Gastroesophageal sphincter (tissue), 4 donors: ENCODE data around the gene AP1S1. TPM values are rescaled to one million over a fixed set of nuclear protein-coding genes. Genes with fewer than 3 reads are reported as not detected.
"Not testable (repeated sequence)": the region's sequence is repeated elsewhere in the genome, so short reads cannot be mapped to it uniquely, and the experiment has no call there.

ENCODE experiments used
- ATAC-seq: fragments of 150-250 bp; one replicate; pipeline ENCODE4 v1.9.1; 2016; ENCODE audit warnings: mild to moderate bottlenecking, moderate library complexity
- H3K27ac ChIP-seq, 4 donors: fragments of 200-600 bp; sonication (generic) in 3 of 4; 1 replicate in 3 of 4; 2 replicates in 1 of 4; pipeline ENCODE4 v1.5.1; 2016 to 2019
- H3K27me3 ChIP-seq: fragments of 200-600 bp; sonication (generic); one replicate; pipeline ENCODE4 v1.5.1; 2019
- H3K36me3 ChIP-seq, 2 donors: fragments of 200-600 bp; sonication (generic); one replicate each; pipeline ENCODE4 v1.5.1; 2019; ENCODE audit warnings: control low read depth in 1 of 2
- H3K4me1 ChIP-seq, 3 donors: fragments of 200-600 bp; sonication (generic); 1 replicate in 2 of 3; 2 replicates in 1 of 3; pipeline ENCODE4 v1.5.1; 2016 to 2019; ENCODE audit warnings: control low read depth in 2 of 3
- H3K4me3 ChIP-seq, 2 donors: fragments of 200-600 bp; sonication (generic); one replicate each; pipeline ENCODE4 v1.5.1; 2019; ENCODE audit warnings: mild to moderate bottlenecking in 1 of 2, moderate library complexity in 1 of 2
- H3K9me3 ChIP-seq, 3 donors: fragments of 200-600 bp; sonication (generic); one replicate each; pipeline ENCODE4 v1.5.1; 2017 to 2019; ENCODE audit warnings: control low read depth in 2 of 3
- CTCF ChIP-seq, 4 experiments: fragments of 200-600 bp in 2 of 4; fragments of 450-650 bp in 2 of 4; sonication (generic) in 1 of 4; IDR thresholded peaks; one replicate each; pipeline ENCODE4 v1.5.1; 2017 to 2019; ENCODE audit warnings: antibody characterized with exemption in 4 of 4, mild to moderate bottlenecking in 2 of 4, moderate library complexity in 2 of 4
- EP300 ChIP-seq: sonication (generic); formaldehyde crosslinking; IDR thresholded peaks from one replicate; pipeline ENCODE4 v1.6.1; 2017; ENCODE audit warnings: antibody characterized with exemption, mild to moderate bottlenecking
- POLR2A ChIP-seq, 2 donors: fragments of 450-650 bp; IDR thresholded peaks; one replicate each; pipeline ENCODE4 v1.6.1; 2017; ENCODE audit warnings: antibody characterized with exemption in 2 of 2, mild to moderate bottlenecking in 2 of 2, moderate library complexity in 1 of 2
- POLR2AphosphoS5 ChIP-seq: sonication (generic); formaldehyde crosslinking; IDR thresholded peaks from one replicate; pipeline ENCODE4 v1.6.1; 2017; ENCODE audit warnings: antibody characterized with exemption
- WGBS, 2 donors: methylation state at CpG; one replicate each; pipeline ENCODE4 v1.1.5; 2018; ENCODE audit warnings: low coverage in 1 of 2; 5-methylcytosine and 5-hydroxymethylcytosine counted together
- total RNA-seq, 4 donors: library from RNA; depleted of rRNA; stranded (reverse); fragments of >200 nt; gene quantifications; one replicate each; pipeline ENCODE4 v1.1.0, GENCODE V29; 2016

The AP1S1 gene
- total RNA-seq, 4 donors from 2014 or later: 21.9 to 69.5 (median 34.3) TPM

- no CpG with 5 or more reads among the region's 21 CpGs for WGBS, 2 donors
- Histone ChIP-seq H3K27ac (no peak overlapping the region), H3K4me3 (no peak overlapping the region), H3K4me1 (peaks cover 0 to 11% (median 8%) of the 10 kb centered on the region in 3 donors), H3K36me3 (no peaks in the 10 kb centered on the region), H3K9me3 (no peaks in the 10 kb centered on the region), H3K27me3 (peaks cover 97% of the 10 kb centered on the region)
- no peak for ATAC-seq
- no peak for TF ChIP-seq CTCF (IDR thresholded peaks at IDR 0.05)
- no peak for TF ChIP-seq EP300
- no peak for TF ChIP-seq POLR2AphosphoS5
- TF ChIP-seq POLR2A (IDR thresholded peaks at IDR 0.05): no peak
These were observed 43.7 kb downstream of the AP1S1 start for GRCh38 chr7:101197991-101198390.

- Histone ChIP-seq H3K4me1 (peaks cover 0 to 11% (median 8%) of the 10 kb centered on the region in 3 donors), H3K9me3 (no peaks in the 10 kb centered on the region), H3K4me3 (no peak overlapping the region), H3K27me3 (peaks cover 97% of the 10 kb centered on the region), H3K27ac (no peak overlapping the region), H3K36me3 (no peaks in the 10 kb centered on the region)
- 77 to 79% methylated on average over 4 to 5 of the region's 14 CpGs for WGBS, 2 donors
- TF ChIP-seq CTCF (IDR thresholded peaks at IDR 0.05) (no peak), EP300 (no peak), POLR2AphosphoS5 (no peak), POLR2A (IDR thresholded peaks at IDR 0.05) (no peak)
- no peak for ATAC-seq
These were observed 44.2 kb downstream of the AP1S1 start for GRCh38 chr7:101198476-101198875.

DNA sequence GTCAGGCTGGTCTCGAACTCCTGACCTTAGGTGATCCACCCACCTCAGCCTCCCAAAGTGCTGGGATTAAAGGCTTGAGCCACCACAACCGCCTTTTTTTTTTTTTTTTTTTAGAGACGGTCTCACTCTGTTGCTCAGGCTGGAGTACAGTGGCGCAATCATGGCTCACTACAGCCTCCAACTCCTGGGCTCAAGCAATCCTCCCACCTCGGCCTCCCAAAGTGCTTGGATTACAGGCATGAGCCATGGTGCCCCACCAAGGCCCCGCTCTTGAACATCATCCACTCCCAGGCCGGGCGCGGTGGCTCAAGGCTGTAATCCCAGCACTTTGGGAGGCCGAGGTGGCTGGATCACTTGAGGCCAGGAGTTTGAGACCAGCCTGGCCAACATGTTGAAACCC lies 45.2 kb downstream of the AP1S1 start:
- peaks cover 90% of the 10 kb centered on the region for H3K27me3 ChIP-seq
- H3K4me1 ChIP-seq: peaks cover 0 to 11% (median 8%) of the 10 kb centered on the region in 3 donors
- H3K9me3 ChIP-seq, H3K4me3 ChIP-seq, H3K36me3 ChIP-seq, H3K27ac ChIP-seq, ATAC-seq: not testable (repeated sequence)
- WGBS, 2 donors: 92 to 100% methylated on average over 1 to 3 of the region's 10 CpGs

DNA sequence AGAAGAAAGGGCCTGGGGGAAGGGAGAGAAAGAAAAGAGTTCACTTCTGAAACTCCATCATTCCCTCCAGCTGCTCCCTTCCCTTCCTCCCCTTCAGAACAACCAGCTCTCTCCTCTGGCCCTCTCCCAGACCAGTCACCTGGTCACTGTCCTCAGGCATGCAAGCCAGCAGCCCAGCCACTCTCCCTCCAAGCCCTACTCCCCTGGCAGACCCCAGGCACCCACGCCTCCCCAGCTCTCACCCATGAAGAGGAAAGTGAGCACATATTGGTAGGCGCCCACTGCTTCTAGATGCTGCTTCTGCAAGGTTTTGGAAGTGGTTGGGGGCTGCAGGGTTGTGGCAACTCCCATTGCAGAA lies 46.2 kb downstream of the AP1S1 start:
- Histone ChIP-seq H3K4me1 (peaks cover 0 to 11% (median 8%) of the 10 kb centered on the region in 3 donors), H3K4me3 (no peak overlapping the region), H3K27ac (no peak overlapping the region), H3K36me3 (no peaks in the 10 kb centered on the region), H3K9me3 (no peaks in the 10 kb centered on the region), H3K27me3 (peaks cover 81% of the 10 kb centered on the region)
- TF ChIP-seq POLR2A (IDR thresholded peaks at IDR 0.05) (no peak), CTCF (IDR thresholded peaks at IDR 0.05) (no peak), EP300 (no peak), POLR2AphosphoS5 (no peak)
- no peak for ATAC-seq
- no CpG with 5 or more reads among the region's 2 CpGs for WGBS, 2 donors

DNA sequence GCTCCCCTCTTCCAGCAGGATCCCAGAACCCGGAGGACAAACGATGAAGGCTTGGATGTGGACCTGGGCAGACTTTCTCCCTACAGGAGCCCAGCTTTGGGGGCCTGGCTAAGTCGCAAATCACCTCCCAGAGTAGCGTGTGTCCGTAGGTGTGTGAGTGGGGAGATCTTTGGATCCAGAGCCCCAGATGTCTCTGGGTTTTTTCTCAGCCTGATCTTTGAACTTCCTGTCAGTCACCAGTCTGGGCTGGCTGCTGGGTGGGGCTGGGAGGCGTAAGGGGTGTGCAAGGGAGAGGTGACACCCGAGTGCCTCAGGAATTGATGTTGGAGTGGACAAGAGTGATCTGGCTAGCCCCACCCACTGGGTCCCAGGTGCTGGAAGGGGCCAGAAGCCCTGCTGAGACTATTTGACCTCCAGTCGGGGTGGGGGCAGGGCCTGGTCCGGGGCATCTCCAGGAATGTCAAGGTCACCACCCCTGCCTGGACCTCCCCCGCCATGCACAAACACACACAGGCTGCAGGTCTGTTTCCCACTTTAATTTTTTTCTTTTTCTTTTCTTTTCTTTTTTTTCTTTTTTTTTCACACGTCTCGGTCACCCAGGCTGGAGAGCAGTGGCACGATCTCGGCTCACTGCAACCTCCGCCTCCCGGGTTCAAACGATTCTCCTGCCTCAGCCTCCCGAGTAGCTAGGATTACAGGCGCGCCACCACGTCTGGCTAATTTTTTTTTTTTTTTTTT lies 46.8 kb downstream of the AP1S1 start, which contains the start of gene MOGAT3:
Gene MOGAT3, minus strand, starts transcription at position 175 of the 738 bp plus-strand sequence. CDS start 182 bp downstream, outside the sequence.
- peak within 1 kb of the TSS in 1 of 2 donors; percentile 25 for H3K4me3 ChIP-seq
- H3K36me3 ChIP-seq: peaks cover 0 to 4% of the 10 kb centered on the region in 2 donors
- H3K4me1 ChIP-seq: peaks cover 0 to 11% (median 8%) of the 10 kb centered on the region in 3 donors
- no peak for ATAC-seq
- H3K27me3 ChIP-seq: peaks cover 75% of the 10 kb centered on the region
- H3K27ac ChIP-seq: no peak within 1 kb of the TSS
- no peaks in the 10 kb centered on the region for H3K9me3 ChIP-seq
- WGBS, 2 donors: 25 to 35% methylated on average over 12 to 16 of the region's 21 CpGs
- no peak for TF ChIP-seq POLR2A (IDR thresholded peaks at IDR 0.05)
- TF ChIP-seq POLR2AphosphoS5: no peak
- no peak for TF ChIP-seq EP300
- no peak for TF ChIP-seq CTCF (IDR thresholded peaks at IDR 0.05)
